Hepatocyte (in vitro differentiated cells): ENCODE results near the gene PRKCA.

ENCODE experiments used
- CTCF ChIP-seq: fragments of 200-600 bp; sonication (generic); IDR thresholded peaks from 2 replicates; pipeline ENCODE4 v1.5.1; 2016; ENCODE audit warnings: antibody characterized with exemption, mild to moderate bottlenecking; ENCODE audit not compliant: poor library complexity
- EZH2 ChIP-seq: fragments of 200-600 bp; sonication (generic); IDR thresholded peaks from 2 replicates; pipeline ENCODE4 v1.6.1; 2016; ENCODE audit warnings: antibody characterized with exemption, mild to moderate bottlenecking, borderline replicate concordance

- TF ChIP-seq CTCF (no peak), EZH2 (no peak)
Measured at GRCh38 chr17:66557200-66557599, 254.8 kb downstream of the PRKCA start.
